ENCODE measurements around the gene PPP2R3B. TPM values are rescaled to one million over a fixed set of nuclear protein-coding genes. Genes with fewer than 3 reads are reported as not detected.
A peak's percentile ranks its signal among the peaks of the same experiment; 100 is the strongest.

The PPP2R3B gene
- total RNA-seq, 6 experiments from 2014 or later: 11.7 to 20.5 (median 13.9) TPM

GRCh38 chrX:372856-373640 lies 13.7 kb downstream of the PPP2R3B start:
- no peak for DNase-seq
- no peaks in the 10 kb centered on the region for H3K36me3 Mint-ChIP-seq (ENCODE audit: low read depth)
- H3K9me3 Mint-ChIP-seq: no peaks in the 10 kb centered on the region
- TF ChIP-seq, protein P1, sequence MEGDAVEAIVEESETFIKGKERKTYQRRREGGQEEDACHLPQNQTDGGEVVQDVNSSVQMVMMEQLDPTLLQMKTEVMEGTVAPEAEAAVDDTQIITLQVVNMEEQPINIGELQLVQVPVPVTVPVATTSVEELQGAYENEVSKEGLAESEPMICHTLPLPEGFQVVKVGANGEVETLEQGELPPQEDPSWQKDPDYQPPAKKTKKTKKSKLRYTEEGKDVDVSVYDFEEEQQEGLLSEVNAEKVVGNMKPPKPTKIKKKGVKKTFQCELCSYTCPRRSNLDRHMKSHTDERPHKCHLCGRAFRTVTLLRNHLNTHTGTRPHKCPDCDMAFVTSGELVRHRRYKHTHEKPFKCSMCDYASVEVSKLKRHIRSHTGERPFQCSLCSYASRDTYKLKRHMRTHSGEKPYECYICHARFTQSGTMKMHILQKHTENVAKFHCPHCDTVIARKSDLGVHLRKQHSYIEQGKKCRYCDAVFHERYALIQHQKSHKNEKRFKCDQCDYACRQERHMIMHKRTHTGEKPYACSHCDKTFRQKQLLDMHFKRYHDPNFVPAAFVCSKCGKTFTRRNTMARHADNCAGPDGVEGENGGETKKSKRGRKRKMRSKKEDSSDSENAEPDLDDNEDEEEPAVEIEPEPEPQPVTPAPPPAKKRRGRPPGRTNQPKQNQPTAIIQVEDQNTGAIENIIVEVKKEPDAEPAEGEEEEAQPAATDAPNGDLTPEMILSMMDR (IDR thresholded peaks at IDR 0.05): no peak
- H3K27me3 Mint-ChIP-seq (ENCODE audit: insufficient read depth): peaks cover 5% of the 10 kb centered on the region; the same call in 1 of the 2 replicates
- peak overlapping the region; percentile 83 for H3K4me3 Mint-ChIP-seq
- no peak overlapping the region for H3K27ac Mint-ChIP-seq
- peaks cover 25% of the 10 kb centered on the region for H3K4me1 Mint-ChIP-seq (ENCODE audit: low read depth)

DNA sequence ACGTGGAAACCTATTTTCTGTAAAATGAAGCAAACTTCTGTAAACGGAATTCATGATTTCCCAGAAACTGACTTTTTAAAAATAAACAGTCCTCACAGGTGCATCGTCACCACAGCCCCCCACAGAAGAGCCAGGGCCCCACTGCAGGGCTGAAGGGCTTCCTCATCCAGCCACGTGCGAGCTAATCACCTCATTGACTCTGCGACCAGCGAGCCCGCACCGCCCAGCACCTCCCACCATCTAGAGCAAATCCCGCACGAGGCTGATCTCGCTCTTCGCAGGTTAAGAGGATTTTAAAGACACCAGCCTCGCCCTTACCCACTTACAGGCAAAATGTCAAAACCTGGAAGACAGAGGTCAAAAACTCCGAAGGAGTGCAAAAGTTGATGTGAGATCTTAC lies 14.8 kb downstream of the PPP2R3B start:
- Mint-ChIP-seq H3K4me1 (ENCODE audit: low read depth) (peaks cover 31% of the 10 kb centered on the region), H3K27me3 (ENCODE audit: insufficient read depth) (peaks cover 7% of the 10 kb centered on the region; the same call in 1 of the 2 replicates), H3K27ac (no peak overlapping the region), H3K4me3 (no peak overlapping the region; the same call in 1 of the 2 replicates), H3K36me3 (ENCODE audit: low read depth) (no peaks in the 10 kb centered on the region), H3K9me3 (no peaks in the 10 kb centered on the region)
- TF ChIP-seq, protein P1 (IDR thresholded peaks at IDR 0.05): no peak
- DNase-seq: no peak

DNA sequence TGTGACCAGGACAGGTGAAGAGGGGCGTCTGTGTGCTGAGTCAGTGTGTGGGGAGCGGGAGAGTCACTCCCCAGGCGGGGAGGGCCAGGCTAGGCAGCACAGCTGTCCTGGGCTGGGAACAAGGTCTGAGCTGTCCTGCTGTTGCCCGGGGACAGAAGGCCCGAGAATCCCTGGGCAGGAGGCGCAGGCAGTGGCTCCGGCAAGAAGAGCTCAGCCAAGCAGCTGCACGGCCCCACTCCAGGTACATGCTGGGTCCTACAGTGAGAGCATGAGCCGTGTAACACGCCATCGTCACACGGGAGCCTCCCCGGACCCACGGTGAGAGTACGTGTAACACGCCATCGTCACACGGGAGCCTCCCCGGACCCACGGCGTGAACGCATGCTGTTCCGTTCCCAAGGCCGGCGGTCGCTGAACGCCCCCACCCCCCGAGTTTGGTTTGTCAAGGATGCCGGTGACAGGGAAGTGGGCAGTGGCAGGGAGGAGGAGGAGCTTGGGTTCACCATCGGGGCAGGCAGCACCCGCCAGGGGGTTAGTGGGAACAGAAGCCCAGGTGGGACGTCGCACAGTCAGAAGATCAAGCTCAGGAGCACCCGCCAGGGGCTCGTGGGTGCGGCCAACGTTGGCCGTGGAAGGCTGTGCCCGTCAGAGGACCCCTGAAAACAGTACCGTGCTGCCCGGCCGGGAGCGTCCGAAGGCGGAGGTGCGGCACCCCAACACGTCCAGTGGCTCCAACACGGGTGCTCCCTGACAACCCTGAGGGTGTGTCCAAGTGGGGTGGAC lies 15.6 kb downstream of the PPP2R3B start:
- Mint-ChIP-seq H3K9me3 (no peaks in the 10 kb centered on the region), H3K27me3 (ENCODE audit: insufficient read depth) (peaks cover 7% of the 10 kb centered on the region; the same call in 1 of the 2 replicates)

DNA sequence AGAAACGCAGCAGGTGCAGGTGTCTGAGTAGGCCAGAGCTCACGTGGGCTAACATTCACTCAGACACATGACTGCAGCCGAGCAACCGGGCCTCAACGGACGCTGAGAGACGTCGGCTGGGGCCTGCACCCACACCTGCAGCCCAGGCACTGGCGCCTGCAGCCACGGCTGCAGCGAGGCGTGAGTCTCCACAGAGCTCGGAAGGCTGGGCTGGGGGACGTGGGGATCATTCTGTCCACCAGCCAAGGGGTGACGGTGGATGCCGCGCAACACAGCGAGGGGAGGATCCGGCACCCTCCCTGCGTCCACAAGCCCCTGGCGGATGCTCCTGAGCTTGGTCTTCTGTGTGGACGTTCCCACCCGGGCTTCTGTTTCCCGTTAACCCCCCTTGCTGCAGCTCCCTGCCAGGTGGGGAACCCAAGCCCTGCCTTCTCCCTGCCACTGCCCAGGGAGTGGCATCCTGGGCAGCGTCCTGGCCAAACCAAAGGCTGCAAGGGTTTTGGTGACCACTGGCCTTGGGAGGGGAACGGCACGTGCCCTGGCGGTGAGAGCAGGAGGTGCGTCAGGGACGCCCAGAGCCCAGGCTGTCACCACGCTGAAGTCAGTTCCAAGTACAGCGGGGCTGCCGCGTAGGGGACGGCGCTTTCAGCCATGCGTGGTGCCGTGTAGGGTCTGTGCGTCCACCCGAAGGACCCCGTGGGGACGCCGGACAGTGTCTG lies 16.3 kb downstream of the PPP2R3B start:
- H3K36me3 Mint-ChIP-seq (ENCODE audit: low read depth): no peaks in the 10 kb centered on the region
- no peaks in the 10 kb centered on the region for H3K9me3 Mint-ChIP-seq
- no peak overlapping the region for H3K27ac Mint-ChIP-seq
- no peak for DNase-seq
- peaks cover 31% of the 10 kb centered on the region for H3K4me1 Mint-ChIP-seq (ENCODE audit: low read depth)
- H3K27me3 Mint-ChIP-seq (ENCODE audit: insufficient read depth): peaks cover 7% of the 10 kb centered on the region; the same call in 1 of the 2 replicates
- TF ChIP-seq, protein P1 (IDR thresholded peaks at IDR 0.05): no peak
- no peak overlapping the region for H3K4me3 Mint-ChIP-seq

More for the DNA sequence above, 15.6 kb downstream of the PPP2R3B start:
- Mint-ChIP-seq H3K4me3 (no peak overlapping the region), H3K27ac (no peak overlapping the region), H3K4me1 (ENCODE audit: low read depth) (peaks cover 31% of the 10 kb centered on the region), H3K36me3 (ENCODE audit: low read depth) (no peaks in the 10 kb centered on the region)
- no peak for DNase-seq
- TF ChIP-seq, protein P1 (IDR thresholded peaks at IDR 0.05): no peak

- TF ChIP-seq, protein P1 (IDR thresholded peaks at IDR 0.05): no peak
- H3K27me3 Mint-ChIP-seq (ENCODE audit: insufficient read depth): peaks cover 7% of the 10 kb centered on the region; the same call in 1 of the 2 replicates
- peaks cover 25% of the 10 kb centered on the region for H3K4me1 Mint-ChIP-seq (ENCODE audit: low read depth)
- DNase-seq: no peak
- no peaks in the 10 kb centered on the region for H3K36me3 Mint-ChIP-seq (ENCODE audit: low read depth)
- H3K9me3 Mint-ChIP-seq: no peaks in the 10 kb centered on the region
- H3K4me3 Mint-ChIP-seq: no peak overlapping the region
- no peak overlapping the region for H3K27ac Mint-ChIP-seq
These were observed 17.1 kb downstream of the PPP2R3B start for GRCh38 chrX:369563-370101.
